Large intestine (tissue), 12 donors: ENCODE results near the gene OR5T3. TPM values are rescaled to one million over a fixed set of nuclear protein-coding genes. Genes with fewer than 3 reads are reported as not detected.
"Not testable (repeated sequence)": the region's sequence is repeated elsewhere in the genome, so short reads cannot be mapped to it uniquely, and the experiment has no call there.

Source experiments
- DNase-seq, 2 donors: peaks; one replicate each; pipeline versions ENCODE4 v3.0.0 to v3.0.0-alpha.2; 2013
- H3K27ac ChIP-seq: one replicate; pipeline ENCODE4 v1.5.1; 2013; ENCODE audit warnings: low read length
- H3K27me3 ChIP-seq: 2 replicates; pipeline ENCODE4 v1.6.1; 2013; ENCODE audit warnings: low read length; ENCODE audit not compliant: control insufficient read depth, insufficient read depth
- H3K36me3 ChIP-seq: 2 replicates; pipeline ENCODE4 v1.6.1; 2013; ENCODE audit warnings: low read length; ENCODE audit not compliant: control insufficient read depth, insufficient read depth
- H3K4me1 ChIP-seq: one replicate; pipeline ENCODE4 v1.6.1; 2013; ENCODE audit warnings: low read length; ENCODE audit not compliant: control insufficient read depth, insufficient read depth
- H3K4me3 ChIP-seq: one replicate; pipeline ENCODE4 v1.5.1; 2013; ENCODE audit warnings: low read length
- H3K9me3 ChIP-seq: one replicate; pipeline ENCODE4 v1.6.1; 2013; ENCODE audit warnings: mild to moderate bottlenecking, low read depth, low read length, moderate library complexity; ENCODE audit not compliant: control insufficient read depth
- WGBS: methylation state at CpG from one replicate; pipeline ENCODE4 v1.1.5; 2013; ENCODE audit warnings: low lambda C conversion rate; ENCODE audit not compliant: insufficient coverage; 5-methylcytosine and 5-hydroxymethylcytosine counted together
- long read RNA-seq, 11 donors: transcript quantifications; one replicate each; lab custom pipeline, GENCODE V29; 2026
- polyA plus RNA-seq: library from polyadenylated mRNA; unstranded; fragments of 120-200 nt; gene quantifications from one replicate; pipeline ENCODE4 v1.2.1, GENCODE V29; 2013

Gene OR5T3
- polyA plus RNA-seq: not detected
- long read RNA-seq, donor 1: 0 reads
- long read RNA-seq, donor 2: 0 reads
- long read RNA-seq, donor 3: 0 reads
- long read RNA-seq, donor 4: 0 reads
- long read RNA-seq, donor 5: 0 reads
- long read RNA-seq, donor 6: 0 reads
- long read RNA-seq, donor 7: 0 reads
- long read RNA-seq, donor 8: 0 reads
- long read RNA-seq, donor 9: 0 reads
- long read RNA-seq, donor 10: 0 reads
- long read RNA-seq, donor 11: 0 reads

DNA sequence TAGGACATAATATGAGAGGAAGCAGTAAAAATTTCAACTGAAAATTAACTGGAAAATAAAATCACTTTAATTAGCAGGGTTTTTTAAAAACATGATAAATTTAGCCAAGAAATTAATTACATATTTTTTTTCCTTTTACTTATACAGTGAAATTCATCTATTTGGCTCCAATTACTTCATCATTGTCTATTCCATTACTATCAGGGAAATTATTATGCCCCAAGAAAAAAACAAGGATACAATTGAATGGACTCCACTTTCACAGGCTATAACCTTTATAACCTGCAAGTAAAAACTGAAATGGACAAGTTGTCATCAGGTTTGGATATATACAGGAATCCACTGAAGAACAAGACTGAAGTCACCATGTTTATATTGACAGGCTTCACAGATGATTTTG, at the start of gene OR5T3:
OR5T3 (plus strand) TSS at position 301 of the 400 bp plus-strand sequence; CDS start at position 301, 0 bp downstream.
- H3K36me3 ChIP-seq: no peaks in the 10 kb centered on the region
- DNase-seq: no peak
- H3K4me1 ChIP-seq: no peaks in the 10 kb centered on the region
- no peak within 1 kb of the TSS for H3K27ac ChIP-seq
- no peaks in the 10 kb centered on the region for H3K9me3 ChIP-seq
- no peaks in the 10 kb centered on the region for H3K27me3 ChIP-seq
- H3K4me3 ChIP-seq: no peak within 1 kb of the TSS

DNA sequence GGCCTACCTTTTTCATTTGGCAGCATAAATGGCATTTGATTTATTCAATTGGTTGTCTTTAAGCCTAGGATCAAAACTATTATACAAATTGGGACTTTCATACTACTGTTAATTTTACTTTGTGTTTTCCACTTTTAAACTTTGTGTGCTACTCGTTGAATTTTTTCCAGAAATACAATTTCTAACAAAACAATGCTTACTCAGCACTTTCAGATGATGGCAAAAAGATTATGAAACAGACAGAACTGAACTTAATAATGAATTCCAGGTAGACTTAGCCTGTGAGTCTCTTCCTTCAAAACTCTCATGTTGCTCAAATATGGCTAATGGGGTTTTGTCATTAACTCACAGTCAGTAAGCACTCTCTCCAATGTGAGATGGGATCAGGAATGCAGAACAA, 44.3 kb upstream of the OR5T3 start:
- Histone ChIP-seq H3K9me3 (no peaks in the 10 kb centered on the region), H3K36me3 (no peaks in the 10 kb centered on the region), H3K4me3 (no peak overlapping the region), H3K4me1 (no peaks in the 10 kb centered on the region), H3K27me3 (no peaks in the 10 kb centered on the region), H3K27ac (no peak overlapping the region)
- WGBS: 50% methylated on average over 1 of the region's 1 CpG
- DNase-seq: no peak

DNA sequence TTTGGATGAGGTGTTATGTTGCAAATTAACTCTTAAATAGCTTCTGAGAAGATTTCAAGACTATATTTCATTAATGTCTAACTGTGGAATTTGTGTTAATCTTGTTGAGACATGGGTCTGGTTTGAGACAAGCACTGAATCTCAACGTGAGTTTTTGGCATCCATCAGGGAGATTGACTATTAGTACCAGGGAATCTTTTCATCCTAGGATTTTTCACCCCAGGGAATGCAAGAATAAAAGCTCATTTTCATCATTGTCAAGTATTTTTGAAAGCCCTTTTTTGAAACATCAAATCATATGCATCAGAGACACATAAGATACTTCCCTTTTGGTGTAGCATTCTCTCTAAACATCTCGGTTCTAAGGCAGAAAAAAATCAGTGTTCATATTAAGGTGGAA, 37.5 kb upstream of the OR5T3 start:
- Histone ChIP-seq H3K9me3 (no peaks in the 10 kb centered on the region), H3K27ac (no peak overlapping the region), H3K4me3 (no peak overlapping the region), H3K36me3 (no peaks in the 10 kb centered on the region), H3K4me1 (no peaks in the 10 kb centered on the region), H3K27me3 (no peaks in the 10 kb centered on the region)
- no peak for DNase-seq
- no CpG with 5 or more reads among the region's 2 CpGs for WGBS

DNA sequence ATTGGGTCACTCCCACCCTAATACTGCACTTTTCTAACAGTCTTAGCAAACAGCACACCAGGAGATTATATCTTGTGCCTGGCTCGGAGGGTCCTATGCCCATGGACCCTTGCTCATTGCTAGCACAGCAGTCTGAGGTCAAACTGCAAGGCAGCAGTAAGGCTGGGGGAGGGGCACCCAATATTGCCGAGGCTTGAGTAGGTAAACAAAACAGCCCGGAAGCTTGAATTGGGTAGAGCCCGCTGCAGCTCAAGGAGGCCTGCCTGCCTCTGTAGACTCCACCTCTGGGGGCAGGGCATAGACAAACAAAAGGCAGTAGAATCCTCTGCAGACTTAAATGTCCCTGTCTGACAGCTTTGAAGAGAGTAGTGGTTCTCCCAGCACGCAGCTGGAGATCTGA, 32.3 kb upstream of the OR5T3 start:
- not testable (repeated sequence) for H3K9me3 ChIP-seq, H3K4me1 ChIP-seq, H3K27me3 ChIP-seq, DNase-seq, H3K36me3 ChIP-seq, H3K27ac ChIP-seq, H3K4me3 ChIP-seq
- WGBS: no CpG with 5 or more reads among the region's 5 CpGs

DNA sequence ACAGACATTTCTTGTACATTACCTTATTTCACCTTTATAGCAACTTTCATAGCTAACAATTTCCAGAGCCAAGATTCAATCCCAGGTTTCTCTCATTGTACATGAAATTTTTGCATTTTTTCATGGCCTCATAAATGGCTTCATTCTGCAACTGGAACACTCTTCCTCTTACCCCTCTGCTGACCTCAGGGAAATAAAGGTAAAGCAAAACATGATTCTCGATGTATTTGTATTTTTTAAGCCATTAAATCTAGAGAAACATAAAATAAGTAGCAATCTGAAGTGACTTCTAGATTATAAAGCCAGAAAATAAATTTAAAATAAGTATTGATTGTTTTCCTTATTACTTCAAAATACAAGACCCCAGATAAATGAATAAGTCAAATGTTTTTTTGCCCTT, 17.9 kb upstream of the OR5T3 start, which contains the start of gene OR5T2:
OR5T2 (minus strand) TSS at position 101 of the 400 bp plus-strand sequence. CDS start 1,193 bp downstream, outside the sequence.
- Histone ChIP-seq H3K27me3 (no peaks in the 10 kb centered on the region), H3K4me1 (no peaks in the 10 kb centered on the region), H3K36me3 (no peaks in the 10 kb centered on the region), H3K27ac (no peak within 1 kb of the TSS), H3K4me3 (no peak within 1 kb of the TSS), H3K9me3 (no peaks in the 10 kb centered on the region)
- DNase-seq: no peak
- WGBS: 80% methylated on average over 1 of the region's 1 CpG

DNA sequence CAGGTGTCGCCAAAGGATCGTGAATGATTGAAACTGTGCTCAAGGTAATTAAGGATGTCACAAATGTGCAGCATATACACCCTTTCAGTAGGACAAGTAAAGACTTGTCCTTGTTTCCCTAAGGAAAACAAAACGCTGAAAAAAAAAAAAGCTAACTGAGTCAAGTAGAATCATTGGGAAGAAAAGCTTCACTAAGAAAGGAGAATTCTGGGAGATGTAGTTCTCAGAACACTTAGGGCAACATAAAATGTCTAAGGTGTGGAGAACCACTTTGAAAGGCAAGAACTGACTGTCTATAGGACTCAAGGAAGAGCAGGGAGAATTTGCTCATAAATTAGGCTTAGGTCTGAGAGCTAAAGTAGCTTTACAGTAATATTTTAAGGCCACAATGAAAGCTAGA, 19.0 kb downstream of the OR5T3 start:
- no peaks in the 10 kb centered on the region for H3K9me3 ChIP-seq
- DNase-seq: no peak
- H3K27me3 ChIP-seq: no peaks in the 10 kb centered on the region
- H3K4me1 ChIP-seq: no peaks in the 10 kb centered on the region
- no peaks in the 10 kb centered on the region for H3K36me3 ChIP-seq
- 0% methylated on average over 1 of the region's 3 CpGs for WGBS
- H3K4me3 ChIP-seq: no peak overlapping the region
- no peak overlapping the region for H3K27ac ChIP-seq

DNA sequence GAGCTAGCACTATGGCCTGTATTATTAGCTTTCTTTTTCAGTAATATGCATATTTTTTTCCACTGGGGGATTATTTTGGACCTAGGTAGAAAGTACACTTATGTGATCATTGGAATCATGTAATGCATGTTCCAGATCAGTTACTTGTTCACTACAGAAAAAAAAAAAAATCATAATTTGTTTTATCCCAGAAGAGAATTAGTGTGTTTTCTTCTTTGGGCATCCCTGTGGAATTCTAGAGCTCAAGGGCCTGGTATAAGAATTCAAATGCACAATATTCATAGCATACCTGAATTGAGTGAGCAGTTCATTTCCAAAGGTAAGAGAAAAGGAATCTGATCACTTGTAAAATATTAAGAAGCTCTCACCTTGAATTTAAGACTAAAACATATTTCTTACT, 21.8 kb downstream of the OR5T3 start, which contains the start of gene OR5T1:
OR5T1 (plus strand) TSS at position 301 of the 400 bp plus-strand sequence. CDS start 1,485 bp downstream, outside the sequence.
- no peaks in the 10 kb centered on the region for H3K27me3 ChIP-seq
- H3K4me1 ChIP-seq: no peaks in the 10 kb centered on the region
- no peaks in the 10 kb centered on the region for H3K36me3 ChIP-seq
- no peak for DNase-seq
- H3K4me3 ChIP-seq: no peak within 1 kb of the TSS
- no peak within 1 kb of the TSS for H3K27ac ChIP-seq
- H3K9me3 ChIP-seq: peaks cover 3% of the 10 kb centered on the region

DNA sequence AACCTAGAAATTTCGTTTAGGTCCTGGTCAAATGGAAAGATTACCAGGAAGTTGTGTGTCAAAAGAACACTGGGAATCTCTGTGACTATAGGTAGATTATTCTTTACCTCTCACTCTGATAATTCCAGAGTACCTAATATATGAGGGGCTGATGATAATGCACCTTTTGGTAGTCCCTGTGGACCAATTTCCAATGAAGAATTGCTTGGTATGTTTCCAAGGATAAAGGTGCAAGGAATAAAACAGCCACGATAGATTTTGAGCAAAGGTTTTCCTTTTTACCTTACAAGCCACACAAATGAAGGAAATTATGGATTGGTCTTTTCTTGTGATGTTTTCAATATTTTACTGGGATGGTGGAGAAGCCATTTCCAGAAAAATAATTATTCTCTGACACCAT, 40.1 kb downstream of the OR5T3 start, which contains the start of gene OR8H1:
OR8H1 (minus strand) TSS at position 101 of the 400 bp plus-strand sequence. CDS start 1,192 bp downstream, outside the sequence.
- no peaks in the 10 kb centered on the region for H3K36me3 ChIP-seq
- no peak within 1 kb of the TSS for H3K27ac ChIP-seq
- DNase-seq: no peak
- no CpG with 5 or more reads among the region's 2 CpGs for WGBS
- no peaks in the 10 kb centered on the region for H3K4me1 ChIP-seq
- no peak within 1 kb of the TSS for H3K4me3 ChIP-seq
- H3K27me3 ChIP-seq: no peaks in the 10 kb centered on the region
- no peaks in the 10 kb centered on the region for H3K9me3 ChIP-seq

DNA sequence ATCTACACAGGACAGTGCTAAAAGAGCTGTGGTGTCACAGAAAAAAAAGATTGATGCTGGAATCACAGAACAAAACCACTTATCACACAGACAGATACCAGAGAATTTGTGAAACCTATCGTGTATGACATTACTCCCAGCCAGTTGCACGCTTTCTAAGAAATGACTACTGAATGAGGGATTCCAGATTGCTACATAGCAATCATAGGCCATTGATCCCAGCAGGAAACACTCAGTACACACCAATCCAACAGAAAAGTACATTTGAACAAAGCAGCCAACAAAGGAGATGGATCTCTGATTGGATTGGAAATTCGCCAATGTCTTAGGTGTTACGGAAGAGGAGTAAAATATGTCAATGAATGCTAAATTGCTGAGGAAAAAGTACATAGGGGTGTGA, 44.8 kb downstream of the OR5T3 start:
- Histone ChIP-seq H3K27me3 (no peaks in the 10 kb centered on the region), H3K9me3 (no peaks in the 10 kb centered on the region), H3K27ac (no peak overlapping the region), H3K36me3 (no peaks in the 10 kb centered on the region), H3K4me3 (no peak overlapping the region), H3K4me1 (no peaks in the 10 kb centered on the region)
- WGBS: 95% methylated on average over 2 of the region's 4 CpGs
- DNase-seq: no peak
